Eye (tissue), 1 donor: ENCODE measurements around the gene BARX2.
"Not testable (repeated sequence)": the region's sequence is repeated elsewhere in the genome, so short reads cannot be mapped to it uniquely, and the experiment has no call there.

Source experiments
- DNase-seq: peaks from one replicate; pipeline ENCODE4 v3.0.0-alpha.2; 2015

BARX2 gene

GRCh38 chr11:129375751-129376657 lies at the start of gene BARX2:
BARX2 (plus strand) TSS chr11:129375848; CDS start chr11:129376036, 188 bp downstream.
- peak; percentile 85 for DNase-seq

GRCh38 chr11:129326921-129327320 lies 48.7 kb upstream of the BARX2 start:
- no peak for DNase-seq

GRCh38 chr11:129327708-129328107 lies 47.9 kb upstream of the BARX2 start:
- not testable (repeated sequence) for DNase-seq

- no peak for DNase-seq
These were observed 46.9 kb upstream of the BARX2 start for GRCh38 chr11:129328756-129329155.

- no peak for DNase-seq
These were observed 44.4 kb upstream of the BARX2 start for GRCh38 chr11:129331217-129331616.

- peak; percentile 94 for DNase-seq
These were observed 43.8 kb upstream of the BARX2 start for GRCh38 chr11:129331871-129332274.

- DNase-seq, result peak; percentile 18
These were observed 41.8 kb upstream of the BARX2 start for GRCh38 chr11:129333873-129334272.

GRCh38 chr11:129344301-129344940 lies 31.2 kb upstream of the BARX2 start:
- DNase-seq, result not testable (repeated sequence)

GRCh38 chr11:129346916-129347315 lies 28.7 kb upstream of the BARX2 start:
- DNase-seq, result no peak

- DNase-seq, result no peak
These were observed 26.8 kb upstream of the BARX2 start for GRCh38 chr11:129348813-129349212.

- DNase-seq, result no peak
These were observed 23.0 kb upstream of the BARX2 start for GRCh38 chr11:129352676-129353075.

- DNase-seq, result no peak
These were observed 21.0 kb upstream of the BARX2 start for GRCh38 chr11:129354691-129355090.

GRCh38 chr11:129359748-129360147 lies 15.9 kb upstream of the BARX2 start:
- no peak for DNase-seq

- peak; percentile 94 for DNase-seq
These were observed 11.4 kb upstream of the BARX2 start for GRCh38 chr11:129364143-129364654.

- no peak for DNase-seq
These were observed 9.8 kb upstream of the BARX2 start for GRCh38 chr11:129365816-129366215.

GRCh38 chr11:129366737-129367597 lies 8.7 kb upstream of the BARX2 start:
- no peak for DNase-seq

GRCh38 chr11:129368889-129369672 lies 6.6 kb upstream of the BARX2 start:
- no peak for DNase-seq

GRCh38 chr11:129370715-129371114 lies 4.9 kb upstream of the BARX2 start:
- no peak for DNase-seq

- peak; percentile 52 for DNase-seq
These were observed 2.8 kb upstream of the BARX2 start for GRCh38 chr11:129372609-129373488.

GRCh38 chr11:129373489-129373953 lies 2.1 kb upstream of the BARX2 start:
- peak; percentile 58 for DNase-seq
